Activated T-helper 1 cell treated with anti-CD3 and anti-CD28 coated beads, Interleukin-12 subunit alpha, Interleukin-12 subunit beta, Interleukin-2, Interleukin-4 antibody, amounts not matched to agents 30 ng/mL and 10 ng/mL and 1 ng/mL, durations not matched to agents 14 hours and 24 hours and 36 hours (primary cell): ENCODE data around the gene ABL2. TPM values are rescaled to one million over a fixed set of nuclear protein-coding genes. Genes with fewer than 3 reads are reported as not detected.
A peak's percentile ranks its signal among the peaks of the same experiment; 100 is the strongest.

Source experiments
- DNase-seq: peaks from one replicate; pipeline ENCODE4 v3.0.0; 2021; ENCODE audit warnings: low spot score
- H3K27ac Mint-ChIP-seq: one replicate; pipeline ENCODE4 v1.8.0; 2021; ENCODE audit warnings: mild to moderate bottlenecking, mixed read lengths
- H3K27me3 Mint-ChIP-seq: one replicate; pipeline ENCODE4 v1.8.0; 2022; ENCODE audit warnings: mild to moderate bottlenecking, moderate library complexity, mixed read lengths; ENCODE audit not compliant: insufficient read depth
- H3K36me3 Mint-ChIP-seq: one replicate; pipeline ENCODE4 v1.8.0; 2021; ENCODE audit warnings: low read depth, mixed read lengths
- H3K4me1 Mint-ChIP-seq: one replicate; pipeline ENCODE4 v1.8.0; 2021; ENCODE audit warnings: low read depth, mixed read lengths
- H3K4me3 Mint-ChIP-seq: one replicate; pipeline ENCODE4 v1.8.0; 2021; ENCODE audit warnings: mild to moderate bottlenecking, moderate library complexity, mixed read lengths
- H3K9me3 Mint-ChIP-seq: one replicate; pipeline ENCODE4 v1.8.0; 2021; ENCODE audit warnings: mixed read lengths
- intact Hi-C: fragments of 100-400 bp; cut with micrococcal nuclease; formaldehyde crosslinking; loops from one replicate; pipeline ENCODE4 v1.15.1; 2024
- total RNA-seq: library from RNA; stranded (reverse); gene quantifications from 2 replicates; pipeline ENCODE4 v1.2.3, GENCODE V29; 2022

Gene ABL2
- total RNA-seq, 1 donor from 2014 or later, result 9.5 TPM

- Mint-ChIP-seq H3K9me3 (no peaks in the 10 kb centered on the region), H3K4me3 (no peak overlapping the region), H3K36me3 (peaks cover 12% of the 10 kb centered on the region), H3K27me3 (no peaks in the 10 kb centered on the region), H3K27ac (no peak overlapping the region), H3K4me1 (no peaks in the 10 kb centered on the region)
- intact Hi-C loops, result no loop called here
- DNase-seq, result no peak
Observed at GRCh38 chr1:179115181-179115580, 114.3 kb downstream of the ABL2 start.

- peaks cover 7% of the 10 kb centered on the region for H3K36me3 Mint-ChIP-seq
- intact Hi-C loops, result no loop called here
Observed at GRCh38 chr1:179108644-179109043, 120.8 kb downstream of the ABL2 start.

GRCh38 chr1:179107706-179108629 lies 121.5 kb downstream of the ABL2 start:
- Mint-ChIP-seq H3K27me3 (no peaks in the 10 kb centered on the region), H3K36me3 (peaks cover 7% of the 10 kb centered on the region), H3K4me1 (no peaks in the 10 kb centered on the region), H3K9me3 (no peaks in the 10 kb centered on the region), H3K27ac (no peak overlapping the region), H3K4me3 (no peak overlapping the region)
- intact Hi-C loops, result no loop called here
- no peak for DNase-seq

More at GRCh38 chr1:179108644-179109043, 120.8 kb downstream of the ABL2 start:
- no peak overlapping the region for H3K4me3 Mint-ChIP-seq
- H3K4me1 Mint-ChIP-seq, result no peaks in the 10 kb centered on the region
- H3K9me3 Mint-ChIP-seq, result no peaks in the 10 kb centered on the region
- no peak for DNase-seq
- H3K27me3 Mint-ChIP-seq, result no peaks in the 10 kb centered on the region
- H3K27ac Mint-ChIP-seq, result no peak overlapping the region

GRCh38 chr1:179105393-179105792 lies 124.1 kb downstream of the ABL2 start:
- H3K4me3 Mint-ChIP-seq, result no peak overlapping the region
- H3K27me3 Mint-ChIP-seq, result no peaks in the 10 kb centered on the region
- no peaks in the 10 kb centered on the region for H3K9me3 Mint-ChIP-seq

GRCh38 chr1:179104611-179105250 lies 124.7 kb downstream of the ABL2 start:
- Mint-ChIP-seq H3K27me3 (no peaks in the 10 kb centered on the region), H3K4me3 (no peak overlapping the region), H3K9me3 (no peaks in the 10 kb centered on the region), H3K27ac (no peak overlapping the region), H3K4me1 (no peaks in the 10 kb centered on the region), H3K36me3 (peaks cover 11% of the 10 kb centered on the region)
- intact Hi-C loops, result no loop called here
- DNase-seq, result no peak

More at GRCh38 chr1:179105393-179105792, 124.1 kb downstream of the ABL2 start:
- no peaks in the 10 kb centered on the region for H3K4me1 Mint-ChIP-seq
- no peak overlapping the region for H3K27ac Mint-ChIP-seq
- peaks cover 9% of the 10 kb centered on the region for H3K36me3 Mint-ChIP-seq
- no peak for DNase-seq
- intact Hi-C loops, result no loop called here

GRCh38 chr1:179103999-179104398 lies 125.5 kb downstream of the ABL2 start:
- H3K27ac Mint-ChIP-seq, result no peak overlapping the region
- no peaks in the 10 kb centered on the region for H3K27me3 Mint-ChIP-seq
- H3K36me3 Mint-ChIP-seq, result peaks cover 12% of the 10 kb centered on the region
- intact Hi-C loops, result no loop called here
- H3K4me3 Mint-ChIP-seq, result no peak overlapping the region
- no peaks in the 10 kb centered on the region for H3K9me3 Mint-ChIP-seq
- no peak for DNase-seq
- no peaks in the 10 kb centered on the region for H3K4me1 Mint-ChIP-seq

GRCh38 chr1:179101566-179101965 lies 127.9 kb downstream of the ABL2 start:
- Mint-ChIP-seq H3K4me3 (no peak overlapping the region), H3K27me3 (no peaks in the 10 kb centered on the region), H3K4me1 (no peaks in the 10 kb centered on the region), H3K36me3 (peaks cover 13% of the 10 kb centered on the region), H3K27ac (no peak overlapping the region), H3K9me3 (no peaks in the 10 kb centered on the region)
- DNase-seq, result no peak
- intact Hi-C loops, result no loop called here

- Mint-ChIP-seq H3K4me1 (no peaks in the 10 kb centered on the region), H3K27me3 (no peaks in the 10 kb centered on the region), H3K27ac (no peak overlapping the region), H3K9me3 (no peaks in the 10 kb centered on the region), H3K4me3 (no peak overlapping the region), H3K36me3 (peaks cover 18% of the 10 kb centered on the region)
- intact Hi-C loops, result no loop called here
- DNase-seq, result no peak
Observed at GRCh38 chr1:179099891-179100290, 129.6 kb downstream of the ABL2 start.

GRCh38 chr1:179095924-179096323 lies 133.6 kb downstream of the ABL2 start:
- Mint-ChIP-seq H3K4me1 (no peaks in the 10 kb centered on the region), H3K4me3 (no peak overlapping the region), H3K9me3 (no peaks in the 10 kb centered on the region), H3K27ac (no peak overlapping the region), H3K36me3 (peaks cover 35% of the 10 kb centered on the region), H3K27me3 (no peaks in the 10 kb centered on the region)
- intact Hi-C loops, result no loop called here
- DNase-seq, result no peak

- Mint-ChIP-seq H3K36me3 (peaks cover 35% of the 10 kb centered on the region), H3K4me1 (no peaks in the 10 kb centered on the region), H3K4me3 (no peak overlapping the region), H3K27me3 (no peaks in the 10 kb centered on the region), H3K9me3 (no peaks in the 10 kb centered on the region), H3K27ac (no peak overlapping the region)
- no peak for DNase-seq
- intact Hi-C loops, result no loop called here
Observed at GRCh38 chr1:179095377-179095776, 134.1 kb downstream of the ABL2 start.

- Mint-ChIP-seq H3K9me3 (no peaks in the 10 kb centered on the region), H3K27ac (no peak overlapping the region), H3K36me3 (peaks cover 33% of the 10 kb centered on the region), H3K4me3 (no peak overlapping the region), H3K4me1 (no peaks in the 10 kb centered on the region), H3K27me3 (no peaks in the 10 kb centered on the region)
- intact Hi-C loops, result no loop called here
- no peak for DNase-seq
Observed at GRCh38 chr1:179094818-179095217, 134.7 kb downstream of the ABL2 start.

GRCh38 chr1:179092896-179093461 lies 136.5 kb downstream of the ABL2 start:
- no peaks in the 10 kb centered on the region for H3K9me3 Mint-ChIP-seq
- H3K27me3 Mint-ChIP-seq, result no peaks in the 10 kb centered on the region
- H3K36me3 Mint-ChIP-seq, result peaks cover 37% of the 10 kb centered on the region
- H3K4me3 Mint-ChIP-seq, result no peak overlapping the region
- DNase-seq, result no peak
- peak overlapping the region; percentile 5 for H3K27ac Mint-ChIP-seq
- no peaks in the 10 kb centered on the region for H3K4me1 Mint-ChIP-seq
- intact Hi-C loops, result no loop called here

- H3K27ac Mint-ChIP-seq, result no peak overlapping the region
- intact Hi-C loops, result no loop called here
- DNase-seq, result no peak
- H3K4me3 Mint-ChIP-seq, result no peak overlapping the region
- H3K9me3 Mint-ChIP-seq, result no peaks in the 10 kb centered on the region
- peaks cover 2% of the 10 kb centered on the region for H3K4me1 Mint-ChIP-seq
- no peaks in the 10 kb centered on the region for H3K27me3 Mint-ChIP-seq
- H3K36me3 Mint-ChIP-seq, result peaks cover 33% of the 10 kb centered on the region
Observed at GRCh38 chr1:179091691-179092165, 137.7 kb downstream of the ABL2 start.
